GM12874 (cell line): ENCODE results near the gene CNGB1.

Experiments used
- CTCF ChIP-seq: IDR thresholded peaks from 2 replicates; pipeline ENCODE4 v1.5.1; 2011; ENCODE audit warnings: low read depth, mild to moderate bottlenecking, control low read depth, low read length, moderate library complexity; ENCODE audit not compliant: insufficient read depth

The CNGB1 gene

GRCh38 chr16:57843400-57843799 lies 127.5 kb downstream of the CNGB1 start:
- no peak for TF ChIP-seq CTCF

GRCh38 chr16:57842601-57843000 lies 128.3 kb downstream of the CNGB1 start:
- no peak for TF ChIP-seq CTCF

DNA sequence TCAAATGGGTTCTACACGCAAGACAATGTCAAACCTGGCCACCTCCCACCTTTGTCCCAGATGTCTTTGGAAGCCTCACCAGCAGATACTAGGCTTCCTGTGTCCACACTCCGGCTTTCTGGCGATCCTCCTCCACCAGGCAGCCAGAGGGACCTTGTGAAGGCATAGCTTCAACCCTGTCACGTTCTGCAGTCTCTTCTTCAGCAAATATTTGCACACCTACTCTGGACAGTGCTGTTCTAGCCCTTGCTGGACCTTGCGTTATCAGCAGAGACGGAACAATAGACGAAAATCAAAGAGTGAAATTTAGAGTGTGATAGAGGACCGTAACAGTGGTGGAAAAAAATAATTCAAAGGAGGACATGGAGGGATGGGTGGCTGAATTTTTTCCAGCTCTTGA lies 130.1 kb downstream of the CNGB1 start:
- TF ChIP-seq CTCF = no peak

GRCh38 chr16:57838161-57838560 lies 132.8 kb downstream of the CNGB1 start:
- no peak for TF ChIP-seq CTCF

- TF ChIP-seq CTCF = no peak
Observed at GRCh38 chr16:57837305-57838125, 133.4 kb downstream of the CNGB1 start.

DNA sequence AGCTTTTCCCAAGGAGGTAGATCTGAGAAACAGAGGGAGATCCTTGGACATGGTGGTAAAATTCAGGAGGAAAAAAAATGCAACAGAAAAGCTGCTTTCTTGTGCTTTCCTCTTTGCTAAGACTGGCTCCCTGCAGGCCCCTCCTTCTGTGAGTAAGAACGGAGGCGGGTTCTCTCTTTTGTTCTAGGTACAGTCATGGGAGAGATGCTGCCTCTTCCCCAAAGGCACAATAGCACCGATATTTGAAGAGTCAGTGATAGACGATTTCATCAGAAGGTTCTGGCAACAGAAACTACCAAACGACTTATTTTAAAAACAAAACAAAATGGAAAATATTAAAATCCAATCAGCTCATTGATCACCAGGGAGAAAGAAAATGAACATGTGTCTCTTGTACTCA lies 136.0 kb downstream of the CNGB1 start:
- no peak for TF ChIP-seq CTCF
